ENCODE results near the gene FMNL1. TPM values are rescaled to one million over a fixed set of nuclear protein-coding genes. Genes with fewer than 3 reads are reported as not detected.
A peak's percentile ranks its signal among the peaks of the same experiment; 100 is the strongest.
"Not testable (repeated sequence)": the region's sequence is repeated elsewhere in the genome, so short reads cannot be mapped to it uniquely, and the experiment has no call there.

FMNL1 gene
- polyA plus RNA-seq, 2 donors = 4.3 to 5.2 TPM

DNA sequence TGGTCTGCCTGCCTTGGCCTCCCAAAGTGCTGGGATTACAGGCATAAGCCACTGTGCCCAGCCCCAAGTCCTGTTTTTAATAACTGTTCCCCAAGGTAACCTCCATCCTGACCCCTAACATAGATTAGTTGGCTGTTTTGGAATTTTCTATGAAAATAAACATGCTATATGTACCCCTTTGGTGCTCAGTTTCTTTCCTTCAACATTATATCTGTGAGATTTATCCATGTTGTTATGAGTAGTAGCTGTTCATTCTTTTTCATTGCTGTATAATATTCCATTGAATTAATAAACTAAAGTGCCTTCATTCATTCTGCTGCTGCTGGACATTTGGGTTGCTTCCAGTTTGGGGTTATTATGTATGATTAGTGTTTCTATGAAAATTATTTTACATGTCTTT is 26.3 kb upstream of the FMNL1 start:
- no peak overlapping the region for H3K4me3 ChIP-seq (ENCODE audit: low read depth in 1 of 2, low read length in 2 of 2)
- no peak overlapping the region for H3K27ac ChIP-seq (ENCODE audit: low read depth in 2 of 2, low read length in 1 of 2)
- no peaks in the 10 kb centered on the region for H3K4me1 ChIP-seq (ENCODE audit: control insufficient read depth in 2 of 2, insufficient read depth in 2 of 2, low read length in 1 of 2)
- H3K9me3 ChIP-seq (ENCODE audit: control insufficient read depth in 2 of 2, insufficient read depth in 1 of 2, low read depth in 1 of 2, low read length in 1 of 2) = no peaks in the 10 kb centered on the region
- H3K27me3 ChIP-seq (ENCODE audit: control insufficient read depth in 1 of 2, insufficient read depth in 2 of 2, low read length in 2 of 2) = no peaks in the 10 kb centered on the region
- H3K36me3 ChIP-seq (ENCODE audit: control insufficient read depth in 2 of 2, insufficient read depth in 2 of 2, low read length in 1 of 2) = no peaks in the 10 kb centered on the region

DNA sequence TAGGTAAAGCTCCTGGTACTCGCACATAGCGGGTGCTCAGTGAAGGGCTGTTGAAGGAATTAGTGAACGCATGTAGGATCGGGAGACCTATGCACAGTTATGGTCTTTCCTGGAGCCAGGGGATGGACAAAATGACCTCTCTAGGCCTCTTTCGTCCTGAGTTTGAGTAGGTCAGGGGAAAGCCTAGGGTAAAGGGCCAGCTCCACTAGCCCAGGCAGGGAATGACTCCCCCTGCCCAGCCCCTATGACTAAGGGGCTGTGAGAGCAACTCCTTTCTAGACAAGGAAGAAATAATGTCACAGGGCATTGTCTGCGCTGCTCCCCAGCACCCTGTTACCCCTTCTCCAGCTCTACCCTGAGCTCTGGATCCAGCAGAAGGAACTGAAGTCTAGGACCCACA is 24.6 kb upstream of the FMNL1 start:
- H3K27me3 ChIP-seq (ENCODE audit: control insufficient read depth in 1 of 2, insufficient read depth in 2 of 2, low read length in 2 of 2) = no peaks in the 10 kb centered on the region
- no peak overlapping the region for H3K27ac ChIP-seq (ENCODE audit: low read depth in 2 of 2, low read length in 1 of 2)
- WGBS, 2 donors = 72 to 76% methylated on average over 6 of the region's 6 CpGs
- H3K4me3 ChIP-seq (ENCODE audit: low read depth in 1 of 2, low read length in 2 of 2) = no peak overlapping the region
- no peaks in the 10 kb centered on the region for H3K4me1 ChIP-seq (ENCODE audit: control insufficient read depth in 2 of 2, insufficient read depth in 2 of 2, low read length in 1 of 2)
- H3K36me3 ChIP-seq (ENCODE audit: control insufficient read depth in 2 of 2, insufficient read depth in 2 of 2, low read length in 1 of 2) = no peaks in the 10 kb centered on the region
- H3K9me3 ChIP-seq (ENCODE audit: control insufficient read depth in 2 of 2, insufficient read depth in 1 of 2, low read depth in 1 of 2, low read length in 1 of 2) = no peaks in the 10 kb centered on the region

DNA sequence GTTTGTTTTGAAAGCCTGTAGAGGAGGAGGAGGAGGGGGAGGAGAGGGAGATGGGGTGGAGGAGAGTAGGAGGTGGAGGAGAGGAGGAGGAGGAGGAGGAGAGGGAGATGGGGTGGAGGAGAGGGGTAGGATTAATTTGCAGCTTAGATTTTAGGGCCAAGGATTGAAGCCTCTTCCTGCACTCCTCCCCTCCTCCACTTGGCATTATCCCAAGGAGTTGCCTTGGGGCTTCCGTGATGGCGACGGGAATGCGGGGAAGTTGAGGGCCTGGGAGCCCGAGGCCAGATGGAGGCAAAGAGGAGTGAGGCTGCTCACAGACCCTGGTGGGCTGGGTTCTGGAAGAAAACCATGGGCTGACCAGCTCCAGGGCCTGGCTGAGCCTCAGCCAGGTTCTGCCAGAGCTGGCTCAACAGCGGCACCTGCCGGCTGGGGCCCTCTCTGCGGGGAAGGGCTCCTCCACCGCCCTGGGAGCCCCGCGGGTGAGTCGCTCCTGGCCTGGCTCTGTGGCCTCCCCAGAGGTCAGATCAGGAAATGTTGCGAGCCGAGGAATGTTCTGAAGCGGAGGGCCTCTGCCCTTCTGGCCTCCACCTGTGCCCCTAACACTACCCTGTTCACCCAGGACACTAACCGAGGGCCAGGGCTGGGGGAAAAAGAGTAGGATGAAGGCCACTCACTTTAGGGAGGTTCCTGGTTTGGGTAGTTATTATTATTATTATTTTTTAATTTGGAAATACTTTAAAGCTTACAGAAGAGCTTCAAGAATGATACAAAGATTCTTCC is 23.9 kb upstream of the FMNL1 start:
- Histone ChIP-seq H3K27ac (ENCODE audit: low read depth in 2 of 2, low read length in 1 of 2) (peak overlapping the region; percentile 45), H3K9me3 (ENCODE audit: control insufficient read depth in 2 of 2, insufficient read depth in 1 of 2, low read depth in 1 of 2, low read length in 1 of 2) (no peaks in the 10 kb centered on the region), H3K27me3 (ENCODE audit: control insufficient read depth in 1 of 2, insufficient read depth in 2 of 2, low read length in 2 of 2) (no peaks in the 10 kb centered on the region), H3K4me1 (ENCODE audit: control insufficient read depth in 2 of 2, insufficient read depth in 2 of 2, low read length in 1 of 2) (no peaks in the 10 kb centered on the region), H3K4me3 (ENCODE audit: low read depth in 1 of 2, low read length in 2 of 2) (no peak overlapping the region), H3K36me3 (ENCODE audit: control insufficient read depth in 2 of 2, insufficient read depth in 2 of 2, low read length in 1 of 2) (no peaks in the 10 kb centered on the region)
- WGBS, 2 donors = 2% methylated on average over 14 to 16 of the region's 16 CpGs

DNA sequence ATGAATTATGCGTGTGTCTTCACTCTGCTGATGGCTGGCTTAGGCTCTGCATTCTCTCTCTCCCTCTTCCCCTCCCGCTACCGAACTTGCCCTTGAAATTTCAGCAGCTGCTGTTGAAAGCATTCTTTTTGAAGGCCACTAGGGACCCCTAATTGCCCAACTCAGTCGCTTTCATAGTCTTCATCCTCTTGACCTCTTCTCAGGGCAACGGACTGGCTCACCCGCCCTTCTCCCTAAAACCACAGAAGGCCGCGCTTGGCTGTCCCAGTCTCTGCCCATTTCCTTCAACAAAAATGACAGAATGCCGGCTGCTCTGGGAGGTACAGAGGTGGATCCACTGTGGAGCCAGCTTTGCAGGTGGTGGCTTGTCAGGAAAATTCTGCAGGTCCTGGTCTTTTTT is 21.0 kb upstream of the FMNL1 start:
- no peaks in the 10 kb centered on the region for H3K4me1 ChIP-seq (ENCODE audit: control insufficient read depth in 2 of 2, insufficient read depth in 2 of 2, low read length in 1 of 2)
- H3K27ac ChIP-seq (ENCODE audit: low read depth in 2 of 2, low read length in 1 of 2) = peak overlapping the region in 1 of 2 donors; percentile 40
- no peaks in the 10 kb centered on the region for H3K36me3 ChIP-seq (ENCODE audit: control insufficient read depth in 2 of 2, insufficient read depth in 2 of 2, low read length in 1 of 2)
- H3K27me3 ChIP-seq (ENCODE audit: control insufficient read depth in 1 of 2, insufficient read depth in 2 of 2, low read length in 2 of 2) = no peaks in the 10 kb centered on the region
- no peak overlapping the region for H3K4me3 ChIP-seq (ENCODE audit: low read depth in 1 of 2, low read length in 2 of 2)
- 39 to 52% methylated on average over 9 of the region's 9 CpGs for WGBS, 2 donors
- no peaks in the 10 kb centered on the region for H3K9me3 ChIP-seq (ENCODE audit: control insufficient read depth in 2 of 2, insufficient read depth in 1 of 2, low read depth in 1 of 2, low read length in 1 of 2)

DNA sequence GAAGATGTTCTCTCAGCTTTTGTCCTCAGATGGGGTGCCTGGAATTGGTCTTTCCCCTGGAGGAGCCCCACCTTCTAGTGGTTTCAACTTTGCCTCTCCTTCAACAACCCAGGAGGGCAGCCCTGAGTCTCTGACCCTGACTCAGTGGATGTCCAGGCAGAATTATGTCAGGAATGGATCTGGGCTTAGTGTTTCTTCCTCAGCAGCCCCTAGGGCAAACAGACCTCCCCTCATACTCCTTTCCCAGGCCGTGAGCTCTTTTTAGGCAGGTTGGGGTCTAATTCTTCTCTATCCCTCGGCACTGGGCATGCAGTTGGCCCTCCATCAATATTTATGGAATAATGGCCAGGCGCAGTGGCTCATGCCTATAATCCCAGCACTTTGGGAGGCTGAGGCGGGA is 20.2 kb upstream of the FMNL1 start:
- Histone ChIP-seq H3K27me3 (ENCODE audit: control insufficient read depth in 1 of 2, insufficient read depth in 2 of 2, low read length in 2 of 2) (no peaks in the 10 kb centered on the region), H3K4me1 (ENCODE audit: control insufficient read depth in 2 of 2, insufficient read depth in 2 of 2, low read length in 1 of 2) (no peaks in the 10 kb centered on the region), H3K27ac (ENCODE audit: low read depth in 2 of 2, low read length in 1 of 2) (no peak overlapping the region), H3K4me3 (ENCODE audit: low read depth in 1 of 2, low read length in 2 of 2) (no peak overlapping the region), H3K36me3 (ENCODE audit: control insufficient read depth in 2 of 2, insufficient read depth in 2 of 2, low read length in 1 of 2) (no peaks in the 10 kb centered on the region), H3K9me3 (ENCODE audit: control insufficient read depth in 2 of 2, insufficient read depth in 1 of 2, low read depth in 1 of 2, low read length in 1 of 2) (no peaks in the 10 kb centered on the region)
- 94% methylated on average over 4 of the region's 4 CpGs for WGBS, 2 donors

DNA sequence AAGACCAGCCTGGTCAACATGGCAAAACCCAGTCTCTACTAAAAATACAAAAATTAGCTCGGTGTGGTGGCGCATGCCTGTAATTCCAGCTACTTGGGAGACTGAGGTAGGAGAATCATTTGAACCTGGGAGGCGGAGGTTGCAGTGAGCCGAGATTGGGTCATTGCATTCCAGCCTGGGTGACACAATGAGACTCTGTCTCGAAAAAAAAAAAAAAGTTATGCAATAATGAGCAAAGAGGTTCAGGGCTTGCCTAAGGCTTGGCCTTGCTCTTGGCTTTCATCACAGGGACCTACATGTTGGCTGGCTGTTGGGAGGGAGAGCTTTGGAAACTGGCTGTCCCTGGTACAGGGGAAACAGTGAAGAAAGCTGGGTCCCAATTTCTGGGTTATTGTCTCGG is 19.8 kb upstream of the FMNL1 start:
- not testable (repeated sequence) for H3K4me1 ChIP-seq (ENCODE audit: control insufficient read depth in 2 of 2, insufficient read depth in 2 of 2, low read length in 1 of 2); H3K4me3 ChIP-seq (ENCODE audit: low read depth in 1 of 2, low read length in 2 of 2); H3K36me3 ChIP-seq (ENCODE audit: control insufficient read depth in 2 of 2, insufficient read depth in 2 of 2, low read length in 1 of 2); H3K27ac ChIP-seq (ENCODE audit: low read depth in 2 of 2, low read length in 1 of 2); H3K9me3 ChIP-seq (ENCODE audit: control insufficient read depth in 2 of 2, insufficient read depth in 1 of 2, low read depth in 1 of 2, low read length in 1 of 2); H3K27me3 ChIP-seq (ENCODE audit: control insufficient read depth in 1 of 2, insufficient read depth in 2 of 2, low read length in 2 of 2)
- whole genome bisulfite sequencing, 2 donors = 72 to 77% methylated on average over 6 of the region's 6 CpGs

DNA sequence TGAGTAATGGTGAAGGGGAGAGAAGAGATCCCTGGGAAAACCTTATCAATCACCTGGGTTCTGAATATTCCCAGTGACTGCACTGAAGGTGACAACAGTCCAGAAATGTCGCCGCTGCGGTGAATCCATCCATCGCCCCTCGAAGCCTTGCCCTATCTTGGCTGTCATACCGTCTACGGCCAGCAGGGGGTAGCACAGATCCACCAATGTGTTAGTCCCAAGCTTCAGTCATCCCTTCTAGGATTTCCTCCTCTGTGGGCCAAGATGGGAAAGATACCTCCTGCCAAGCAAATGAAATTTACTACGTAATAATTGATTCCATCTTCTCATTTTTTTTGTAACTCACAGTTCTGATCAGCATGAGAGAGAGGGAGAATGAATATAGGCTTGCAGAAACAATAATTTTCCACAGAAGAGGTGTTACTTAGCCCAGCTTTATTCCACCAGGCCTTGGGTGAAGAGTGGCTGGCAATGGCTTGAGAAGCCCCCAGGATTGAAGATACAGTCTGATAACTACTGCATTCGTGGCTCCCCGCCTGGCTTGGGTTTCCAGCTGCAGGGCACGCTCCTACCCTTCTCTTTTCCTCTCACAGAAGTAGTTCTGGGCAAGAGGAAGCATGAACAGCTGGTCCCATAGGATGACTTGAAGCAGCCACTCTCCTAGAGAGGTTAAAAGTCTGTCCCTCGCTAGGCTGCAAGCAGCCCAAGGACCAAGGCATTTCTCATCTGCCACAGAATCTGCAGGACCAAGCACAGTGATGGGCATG is 2.6 kb upstream of the FMNL1 start:
- Histone ChIP-seq H3K9me3 (ENCODE audit: control insufficient read depth in 2 of 2, insufficient read depth in 1 of 2, low read depth in 1 of 2, low read length in 1 of 2) (no peaks in the 10 kb centered on the region), H3K27ac (ENCODE audit: low read depth in 2 of 2, low read length in 1 of 2) (no peak overlapping the region), H3K4me3 (ENCODE audit: low read depth in 1 of 2, low read length in 2 of 2) (no peak overlapping the region), H3K4me1 (ENCODE audit: control insufficient read depth in 2 of 2, insufficient read depth in 2 of 2, low read length in 1 of 2) (peaks cover 0 to 3% of the 10 kb centered on the region in 2 donors), H3K27me3 (ENCODE audit: control insufficient read depth in 1 of 2, insufficient read depth in 2 of 2, low read length in 2 of 2) (no peaks in the 10 kb centered on the region), H3K36me3 (ENCODE audit: control insufficient read depth in 2 of 2, insufficient read depth in 2 of 2, low read length in 1 of 2) (no peaks in the 10 kb centered on the region)
- WGBS, 2 donors = 13 to 18% methylated on average over 12 of the region's 12 CpGs

DNA sequence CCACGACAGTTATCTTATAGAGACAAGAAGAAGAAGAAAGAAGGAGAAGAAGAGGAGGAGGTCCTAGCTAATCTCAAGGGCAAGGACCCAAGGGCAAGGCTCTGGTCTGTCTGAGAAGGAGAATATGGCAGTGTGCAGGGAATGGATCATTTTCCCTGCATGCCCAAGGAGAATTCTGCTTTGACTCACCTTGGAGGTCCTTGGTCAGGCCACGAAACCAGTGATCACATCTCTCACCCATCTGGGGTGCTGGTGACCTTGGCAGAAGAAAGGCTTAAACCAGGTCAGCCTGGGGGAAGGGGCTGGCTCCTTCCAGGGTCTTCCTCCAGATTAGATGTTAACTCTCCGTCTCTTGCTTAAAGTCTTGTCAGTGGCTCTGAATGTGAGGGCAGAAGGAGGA is 1.6 kb upstream of the FMNL1 start:
- H3K4me3 ChIP-seq (ENCODE audit: low read depth in 1 of 2, low read length in 2 of 2) = no peak overlapping the region
- H3K9me3 ChIP-seq (ENCODE audit: control insufficient read depth in 2 of 2, insufficient read depth in 1 of 2, low read depth in 1 of 2, low read length in 1 of 2) = no peaks in the 10 kb centered on the region
- WGBS, 2 donors = 86 to 88% methylated on average over 3 of the region's 3 CpGs
- H3K27ac ChIP-seq (ENCODE audit: low read depth in 2 of 2, low read length in 1 of 2) = no peak overlapping the region
- no peaks in the 10 kb centered on the region for H3K36me3 ChIP-seq (ENCODE audit: control insufficient read depth in 2 of 2, insufficient read depth in 2 of 2, low read length in 1 of 2)
- H3K4me1 ChIP-seq (ENCODE audit: control insufficient read depth in 2 of 2, insufficient read depth in 2 of 2, low read length in 1 of 2) = peaks cover 0 to 3% of the 10 kb centered on the region in 2 donors
- H3K27me3 ChIP-seq (ENCODE audit: control insufficient read depth in 1 of 2, insufficient read depth in 2 of 2, low read length in 2 of 2) = no peaks in the 10 kb centered on the region

DNA sequence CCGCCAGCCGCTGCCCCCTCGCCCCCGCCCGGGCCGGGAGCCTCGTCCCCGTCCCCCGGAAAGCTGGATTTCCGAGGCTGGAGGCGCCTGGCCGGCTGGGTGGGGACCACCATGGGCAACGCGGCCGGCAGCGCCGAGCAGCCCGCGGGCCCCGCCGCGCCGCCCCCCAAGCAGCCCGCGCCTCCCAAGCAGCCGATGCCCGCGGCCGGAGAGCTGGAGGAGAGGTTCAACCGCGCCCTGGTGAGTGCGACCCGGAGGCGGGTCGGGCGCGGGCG is 266 bp downstream of the FMNL1 start:
- Histone ChIP-seq H3K4me1 (ENCODE audit: control insufficient read depth in 2 of 2, insufficient read depth in 2 of 2, low read length in 1 of 2) (peaks cover 0 to 3% of the 10 kb centered on the region in 2 donors), H3K27ac (ENCODE audit: low read depth in 2 of 2, low read length in 1 of 2) (peak overlapping the region; percentile 37 to 64)
- WGBS, 2 donors = 1% methylated on average over 38 of the region's 38 CpGs; no CpG with 5 or more reads in 1 of the 2 donors

More for the DNA sequence above, 266 bp downstream of the FMNL1 start:
- H3K4me3 ChIP-seq (ENCODE audit: low read depth in 1 of 2, low read length in 2 of 2) = peak overlapping the region; percentile 47 to 54
- H3K27me3 ChIP-seq (ENCODE audit: control insufficient read depth in 1 of 2, insufficient read depth in 2 of 2, low read length in 2 of 2) = no peaks in the 10 kb centered on the region
- H3K9me3 ChIP-seq (ENCODE audit: control insufficient read depth in 2 of 2, insufficient read depth in 1 of 2, low read depth in 1 of 2, low read length in 1 of 2) = no peaks in the 10 kb centered on the region
- H3K36me3 ChIP-seq (ENCODE audit: control insufficient read depth in 2 of 2, insufficient read depth in 2 of 2, low read length in 1 of 2) = no peaks in the 10 kb centered on the region
